GM12878 (cell line): Measurements from ENCODE around the gene NAAA. TPM values are rescaled to one million over a fixed set of nuclear protein-coding genes. Genes with fewer than 3 reads are reported as not detected.

ENCODE experiments used
- ATAC-seq: fragments of 200-7000 bp; cut with Tn5 transposase; 3 replicates; pipeline ENCODE4 v1.9.1; 2020; ENCODE audit warnings: mild to moderate bottlenecking, moderate library complexity
- BruUV-seq: library from RNA; stranded (reverse); fragments of 400-500 nt; replicated peaks from 2 replicates; lab custom pipeline; 2021; lab: Mats Ljungman, UMichigan
- CTCF ChIA-PET: fragments of 300-600 bp; sonication (Branson Sonifier 250); formaldehyde crosslinking; extraction: SDS; loops from one replicate; lab custom pipeline; 2021; ENCODE audit warnings: inconsistent platforms; lab: Yijun Ruan, JAX
- POLR2A ChIA-PET: fragments of 350-600 bp; formaldehyde crosslinking; extraction: SDS; loops from one replicate; lab custom pipeline; 2021; ENCODE audit warnings: inconsistent platforms; lab: Charles Lee
- RAD21 ChIA-PET: fragments of 300-600 bp; sonication (Branson Sonifier 250); formaldehyde crosslinking; loops from one replicate; lab custom pipeline; 2023; ENCODE audit warnings: antibody characterized with exemption; ENCODE audit not compliant: unreplicated experiment; lab: Charles Lee
- SMC1A ChIA-PET: fragments of 300-600 bp; sonication (Branson Sonifier 250); formaldehyde crosslinking; loops from one replicate; lab custom pipeline; 2023; ENCODE audit not compliant: unreplicated experiment, uncharacterized antibody; lab: Charles Lee
- DNase-seq: peaks from one replicate; pipeline ENCODE4 v3.0.0-alpha.2; 2011; ENCODE audit warnings: low read depth, low spot score
- FAIRE-seq: peaks from 3 replicates; lab custom pipeline; 2011; peaks lifted over from hg19 to GRCh38; lab: Jason Lieb, UNC
- H2AFZ ChIP-seq: 2 replicates; pipeline ENCODE4 v1.6.0; 2011; ENCODE audit warnings: low read depth, low read length, control low read depth; ENCODE audit not compliant: control insufficient read depth
- H3K27ac ChIP-seq: 2 replicates; pipeline ENCODE4 v1.5.1; 2011; ENCODE audit warnings: control low read depth; ENCODE audit not compliant: control insufficient read depth, insufficient read depth
- H3K27me3 ChIP-seq, 2 experiments: replicated peaks in 1 of 2; 2 replicates each; pipeline versions ENCODE4 v1.6.0 to v1.6.1; 2011; ENCODE audit warnings: low read length in 1 of 2; ENCODE audit not compliant: control insufficient read depth in 2 of 2, insufficient read depth in 2 of 2
- H3K36me3 ChIP-seq, 2 experiments: 2 replicates each; pipeline ENCODE4 v1.5.1; 2011; ENCODE audit warnings: low read length in 1 of 2; ENCODE audit not compliant: control insufficient read depth in 2 of 2, insufficient read depth in 2 of 2
- H3K4me1 ChIP-seq: 2 replicates; pipeline ENCODE4 v1.6.1; 2011; ENCODE audit warnings: mild to moderate bottlenecking, low read length, moderate library complexity, mixed read lengths; ENCODE audit not compliant: control insufficient read depth, insufficient read depth
- H3K4me2 ChIP-seq: 2 replicates; pipeline ENCODE4 v1.6.0; 2011; ENCODE audit warnings: control low read depth; ENCODE audit not compliant: control insufficient read depth, insufficient read depth
- H3K4me3 ChIP-seq: fragments of 200-600 bp; sonication (generic); 2 replicates; pipeline ENCODE4 v1.5.1; 2016
- H3K79me2 ChIP-seq: 2 replicates; pipeline ENCODE4 v1.6.0; 2011; ENCODE audit warnings: low read length; ENCODE audit not compliant: control insufficient read depth, insufficient read depth
- H3K9ac ChIP-seq: 2 replicates; pipeline ENCODE4 v1.8.0; 2011; ENCODE audit warnings: low read length, control low read depth, mixed read lengths; ENCODE audit not compliant: control insufficient read depth, insufficient read depth
- H3K9me3 ChIP-seq: replicated peaks from 3 replicates; pipeline ENCODE4 v1.5.1; 2011; ENCODE audit warnings: mild to moderate bottlenecking, low read length; ENCODE audit not compliant: control insufficient read depth, insufficient read depth
- H4K20me1 ChIP-seq: 2 replicates; pipeline ENCODE4 v1.6.0; 2011; ENCODE audit not compliant: control insufficient read depth, insufficient read depth
- DPF2 ChIP-seq: fragments of 450-650 bp; IDR thresholded peaks from 2 replicates; pipeline ENCODE4 v1.6.1; 2017; ENCODE audit warnings: mild to moderate bottlenecking
- NRF1 ChIP-seq: conservative IDR thresholded peaks from 2 replicates; pipeline ENCODE4 v1.6.1; 2011; ENCODE audit warnings: mild to moderate bottlenecking, low read depth, low read length, improper control_type of control experiment
- RELA ChIP-seq: fragments of 450-650 bp; IDR thresholded peaks from 2 replicates; pipeline ENCODE4 v1.8.0; 2014; ENCODE audit warnings: borderline replicate concordance; ENCODE audit not compliant: partially characterized antibody
- RUNX3 ChIP-seq: IDR thresholded peaks from 2 replicates; pipeline ENCODE4 v1.6.1; 2012; ENCODE audit warnings: low read length, inconsistent platforms
- SMAD5 ChIP-seq: IDR thresholded peaks from 2 replicates; pipeline ENCODE4 v1.6.1; 2016; ENCODE audit warnings: antibody characterized with exemption, low read depth
- SRF ChIP-seq, 2 experiments: IDR thresholded peaks; 2 replicates each; pipeline ENCODE4 v1.6.1; 2011; ENCODE audit warnings: low read depth in 2 of 2, low read length in 2 of 2, mild to moderate bottlenecking in 1 of 2, moderate library complexity in 1 of 2
- WGBS: methylation state at CpG from one replicate; pipeline ENCODE4 v1.1.6; 2016; ENCODE audit warnings: low lambda C conversion rate; ENCODE audit not compliant: insufficient replicate concordance, insufficient coverage; ENCODE audit errors: missing lambda C conversion rate; 5-methylcytosine and 5-hydroxymethylcytosine counted together
- in situ Hi-C: fragments of 300-500 bp; cut with MboI; formaldehyde crosslinking; loops from 9 replicates; pipeline ENCODE4 v1.14.3; 2018; ENCODE audit warnings: mixed read lengths
- intact Hi-C: fragments of 100-400 bp; cut with micrococcal nuclease; formaldehyde crosslinking; loops from one replicate; pipeline ENCODE4 v1.14.2; 2022; ENCODE audit not compliant: unreplicated experiment
- polyA plus RNA-seq, 11 experiments: library from polyadenylated mRNA; depleted of rRNA in 4 of 11; unstranded in 6 of 11; stranded (reverse) in 5 of 11; fragments of >200 nt; fragmentation: Nextera tagmentation in 4 of 11; fragmentation: Illumina TruSeq in 1 of 11; extraction: Ambion mirVana in 4 of 11; extraction: Trizol in 1 of 11; gene quantifications; 1 replicate in 1 of 11; 2 replicates in 10 of 11; pipeline versions ENCODE4 v1.2.1 to v1.2.3, GENCODE V29; 2011 to 2016; ENCODE audit warnings: inconsistent platforms in 2 of 11, missing spikeins in 2 of 11, low read depth in 1 of 11
- total RNA-seq, 4 experiments: library from RNA; depleted of rRNA in 3 of 4; stranded (reverse); fragments of >200 nt in 3 of 4; fragmentation: Illumina TruSeq in 1 of 4; extraction: Trizol in 1 of 4; gene quantifications; 2 replicates each; pipeline versions ENCODE4 v1.2.1 to v1.2.3, GENCODE V29; 2013 to 2021
- TF ChIP-seq, protein P1 (sequence below): fragments of 450-650 bp; IDR thresholded peaks from 2 replicates; pipeline ENCODE4 v1.6.1; 2017; ENCODE audit warnings: mild to moderate bottlenecking, moderate library complexity
- TF ChIP-seq, protein P2 (sequence below): IDR thresholded peaks from 2 replicates; pipeline ENCODE4 v1.6.1; 2012; ENCODE audit warnings: improper control_type of control experiment, low read depth, low read length; ENCODE audit not compliant: insufficient replicate concordance

NAAA gene
- total and polyA plus RNA-seq, 10 of the 15 experiments (the other 5 are each of a cell fraction or from before 2014, with no cell fraction given), result 0.60 to 4.9 (median 2.6) TPM

DNA sequence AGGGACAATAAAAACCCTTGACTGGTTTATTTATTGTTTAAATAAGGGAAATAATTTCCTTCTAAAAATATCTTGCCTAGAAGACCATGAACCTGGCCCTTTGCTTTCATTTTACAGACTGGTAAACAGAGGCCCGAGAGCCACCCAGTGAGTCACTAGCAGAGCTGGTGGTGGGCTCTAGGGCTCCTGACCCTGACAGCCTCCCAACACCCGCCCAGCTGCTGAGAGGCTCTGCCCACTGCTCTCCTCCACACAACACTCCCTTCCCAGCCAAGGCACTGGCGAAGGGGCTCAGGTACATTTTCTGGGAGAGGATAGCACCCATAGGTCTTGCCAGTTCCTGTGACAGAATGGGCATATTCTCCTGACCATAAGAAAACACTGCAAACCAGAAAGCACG lies 20.5 kb downstream of the NAAA start:
- H3K27ac ChIP-seq, result no peak overlapping the region
- no peak for FAIRE-seq
- no peak overlapping the region for H2AFZ ChIP-seq
- 86% methylated on average over 4 of the region's 4 CpGs for WGBS
- TF ChIP-seq, protein P1, sequence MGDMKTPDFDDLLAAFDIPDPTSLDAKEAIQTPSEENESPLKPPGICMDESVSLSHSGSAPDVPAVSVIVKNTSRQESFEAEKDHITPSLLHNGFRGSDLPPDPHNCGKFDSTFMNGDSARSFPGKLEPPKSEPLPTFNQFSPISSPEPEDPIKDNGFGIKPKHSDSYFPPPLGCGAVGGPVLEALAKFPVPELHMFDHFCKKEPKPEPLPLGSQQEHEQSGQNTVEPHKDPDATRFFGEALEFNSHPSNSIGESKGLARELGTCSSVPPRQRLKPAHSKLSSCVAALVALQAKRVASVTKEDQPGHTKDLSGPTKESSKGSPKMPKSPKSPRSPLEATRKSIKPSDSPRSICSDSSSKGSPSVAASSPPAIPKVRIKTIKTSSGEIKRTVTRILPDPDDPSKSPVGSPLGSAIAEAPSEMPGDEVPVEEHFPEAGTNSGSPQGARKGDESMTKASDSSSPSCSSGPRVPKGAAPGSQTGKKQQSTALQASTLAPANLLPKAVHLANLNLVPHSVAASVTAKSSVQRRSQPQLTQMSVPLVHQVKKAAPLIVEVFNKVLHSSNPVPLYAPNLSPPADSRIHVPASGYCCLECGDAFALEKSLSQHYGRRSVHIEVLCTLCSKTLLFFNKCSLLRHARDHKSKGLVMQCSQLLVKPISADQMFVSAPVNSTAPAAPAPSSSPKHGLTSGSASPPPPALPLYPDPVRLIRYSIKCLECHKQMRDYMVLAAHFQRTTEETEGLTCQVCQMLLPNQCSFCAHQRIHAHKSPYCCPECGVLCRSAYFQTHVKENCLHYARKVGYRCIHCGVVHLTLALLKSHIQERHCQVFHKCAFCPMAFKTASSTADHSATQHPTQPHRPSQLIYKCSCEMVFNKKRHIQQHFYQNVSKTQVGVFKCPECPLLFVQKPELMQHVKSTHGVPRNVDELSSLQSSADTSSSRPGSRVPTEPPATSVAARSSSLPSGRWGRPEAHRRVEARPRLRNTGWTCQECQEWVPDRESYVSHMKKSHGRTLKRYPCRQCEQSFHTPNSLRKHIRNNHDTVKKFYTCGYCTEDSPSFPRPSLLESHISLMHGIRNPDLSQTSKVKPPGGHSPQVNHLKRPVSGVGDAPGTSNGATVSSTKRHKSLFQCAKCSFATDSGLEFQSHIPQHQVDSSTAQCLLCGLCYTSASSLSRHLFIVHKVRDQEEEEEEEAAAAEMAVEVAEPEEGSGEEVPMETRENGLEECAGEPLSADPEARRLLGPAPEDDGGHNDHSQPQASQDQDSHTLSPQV, result no peak
- TF ChIP-seq, all 136 proteins: peak for 0
- no peaks in the 10 kb centered on the region for H3K4me1 ChIP-seq
- no peak overlapping the region for H3K9ac ChIP-seq
- no peaks in the 10 kb centered on the region for H3K9me3 ChIP-seq
- no peak for DNase-seq
- no peak overlapping the region for H3K4me3 ChIP-seq
- no peaks in the 10 kb centered on the region for H3K36me3 ChIP-seq
- H3K27me3 ChIP-seq, result no peaks in the 10 kb centered on the region
- CTCF ChIA-PET, result interaction anchor here (1.1 kb wide), 1 partner anchor 19 kb away, joined by 3 read pairs; no protein-coding TSS in a partner anchor
- RAD21 ChIA-PET, result no interaction called here
- POLR2A ChIA-PET, result no interaction called here
- SMC1A ChIA-PET, result no interaction called here
- intact Hi-C loops, result no loop called here
- no peaks in the 10 kb centered on the region for H3K79me2 ChIP-seq
- in situ Hi-C loops, result no loop called here
- no peaks in the 10 kb centered on the region for H4K20me1 ChIP-seq
- no peak for ATAC-seq
- H3K4me2 ChIP-seq, result no peak overlapping the region
- BruUV-seq, result no TSS peak

DNA sequence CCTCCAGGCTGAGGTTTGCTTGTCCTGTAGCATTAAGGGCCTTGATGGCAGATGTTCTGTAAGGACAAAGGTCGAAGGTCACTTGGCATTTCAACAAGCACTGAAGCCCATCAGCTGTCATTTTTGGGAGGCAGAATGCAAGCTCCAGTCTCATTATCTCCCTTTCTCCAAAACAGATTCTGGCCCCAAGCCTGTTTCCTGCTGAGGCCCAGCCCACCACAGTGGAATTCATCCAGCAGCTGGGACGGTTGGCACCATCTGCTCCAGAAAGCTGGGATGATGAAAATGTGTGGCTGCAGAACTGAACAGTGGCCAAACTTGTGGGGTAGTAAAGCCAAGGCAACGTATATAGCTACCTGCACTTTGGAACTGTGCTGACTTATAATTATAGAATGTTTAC lies 20.9 kb downstream of the NAAA start:
- RAD21 ChIA-PET, result no interaction called here
- H4K20me1 ChIP-seq, result no peaks in the 10 kb centered on the region
- no peak overlapping the region for H3K4me3 ChIP-seq
- CTCF ChIA-PET, result interaction anchor here (1.1 kb wide), 1 partner anchor 18 kb away, joined by 3 read pairs; no protein-coding TSS in a partner anchor
- no peak overlapping the region for H3K27ac ChIP-seq
- in situ Hi-C loops (loop anchor here (5.0 kb wide), 1 partner anchor 147 kb away; no protein-coding TSS in a partner anchor), intact Hi-C loops (no loop called here)
- 50% methylated on average over 3 of the region's 3 CpGs for WGBS
- no peak overlapping the region for H3K9ac ChIP-seq
- no peak for ATAC-seq
- no peak overlapping the region for H2AFZ ChIP-seq
- BruUV-seq, result no TSS peak
- no peak overlapping the region for H3K4me2 ChIP-seq
- no peaks in the 10 kb centered on the region for H3K79me2 ChIP-seq
- no peaks in the 10 kb centered on the region for H3K27me3 ChIP-seq
- POLR2A ChIA-PET, result no interaction called here
- no peak for DNase-seq
- H3K4me1 ChIP-seq, result no peaks in the 10 kb centered on the region
- H3K36me3 ChIP-seq, result no peaks in the 10 kb centered on the region
- no peak for FAIRE-seq
- SMC1A ChIA-PET, result no interaction called here
- no peaks in the 10 kb centered on the region for H3K9me3 ChIP-seq
- no peak for TF ChIP-seq RELA
- no peak for TF ChIP-seq NRF1
- TF ChIP-seq DPF2, result no peak
- TF ChIP-seq SMAD5, result no peak
- TF ChIP-seq, protein P2, sequence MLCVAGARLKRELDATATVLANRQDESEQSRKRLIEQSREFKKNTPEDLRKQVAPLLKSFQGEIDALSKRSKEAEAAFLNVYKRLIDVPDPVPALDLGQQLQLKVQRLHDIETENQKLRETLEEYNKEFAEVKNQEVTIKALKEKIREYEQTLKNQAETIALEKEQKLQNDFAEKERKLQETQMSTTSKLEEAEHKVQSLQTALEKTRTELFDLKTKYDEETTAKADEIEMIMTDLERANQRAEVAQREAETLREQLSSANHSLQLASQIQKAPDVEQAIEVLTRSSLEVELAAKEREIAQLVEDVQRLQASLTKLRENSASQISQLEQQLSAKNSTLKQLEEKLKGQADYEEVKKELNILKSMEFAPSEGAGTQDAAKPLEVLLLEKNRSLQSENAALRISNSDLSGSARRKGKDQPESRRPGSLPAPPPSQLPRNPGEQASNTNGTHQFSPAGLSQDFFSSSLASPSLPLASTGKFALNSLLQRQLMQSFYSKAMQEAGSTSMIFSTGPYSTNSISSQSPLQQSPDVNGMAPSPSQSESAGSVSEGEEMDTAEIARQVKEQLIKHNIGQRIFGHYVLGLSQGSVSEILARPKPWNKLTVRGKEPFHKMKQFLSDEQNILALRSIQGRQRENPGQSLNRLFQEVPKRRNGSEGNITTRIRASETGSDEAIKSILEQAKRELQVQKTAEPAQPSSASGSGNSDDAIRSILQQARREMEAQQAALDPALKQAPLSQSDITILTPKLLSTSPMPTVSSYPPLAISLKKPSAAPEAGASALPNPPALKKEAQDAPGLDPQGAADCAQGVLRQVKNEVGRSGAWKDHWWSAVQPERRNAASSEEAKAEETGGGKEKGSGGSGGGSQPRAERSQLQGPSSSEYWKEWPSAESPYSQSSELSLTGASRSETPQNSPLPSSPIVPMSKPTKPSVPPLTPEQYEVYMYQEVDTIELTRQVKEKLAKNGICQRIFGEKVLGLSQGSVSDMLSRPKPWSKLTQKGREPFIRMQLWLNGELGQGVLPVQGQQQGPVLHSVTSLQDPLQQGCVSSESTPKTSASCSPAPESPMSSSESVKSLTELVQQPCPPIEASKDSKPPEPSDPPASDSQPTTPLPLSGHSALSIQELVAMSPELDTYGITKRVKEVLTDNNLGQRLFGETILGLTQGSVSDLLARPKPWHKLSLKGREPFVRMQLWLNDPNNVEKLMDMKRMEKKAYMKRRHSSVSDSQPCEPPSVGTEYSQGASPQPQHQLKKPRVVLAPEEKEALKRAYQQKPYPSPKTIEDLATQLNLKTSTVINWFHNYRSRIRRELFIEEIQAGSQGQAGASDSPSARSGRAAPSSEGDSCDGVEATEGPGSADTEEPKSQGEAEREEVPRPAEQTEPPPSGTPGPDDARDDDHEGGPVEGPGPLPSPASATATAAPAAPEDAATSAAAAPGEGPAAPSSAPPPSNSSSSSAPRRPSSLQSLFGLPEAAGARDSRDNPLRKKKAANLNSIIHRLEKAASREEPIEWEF, result no peak
- no peak for TF ChIP-seq RUNX3
- TF ChIP-seq SRF (IDR thresholded peaks at IDR 0.05; ENCODE audit: low read depth in 2 of 2, low read length in 2 of 2), result no peak
